Stomach (tissue), 4 donors: ENCODE data around the gene ASCC2.

Source experiments
- EP300 ChIP-seq: sonication (generic); formaldehyde crosslinking; IDR thresholded peaks from one replicate; pipeline ENCODE4 v1.6.1; 2017; ENCODE audit warnings: antibody characterized with exemption
- POLR2AphosphoS5 ChIP-seq, 3 donors: sonication (generic); formaldehyde crosslinking; IDR thresholded peaks; one replicate each; pipeline ENCODE4 v1.6.1; 2016; ENCODE audit warnings: antibody characterized with exemption in 3 of 3
- TF ChIP-seq, protein P1 (sequence below), 7 experiments: fragments of 450-650 bp in 4 of 7; fragments of 200-600 bp in 3 of 7; sonication (generic) in 3 of 7; IDR thresholded peaks; one replicate each; pipeline ENCODE4 v1.5.1; 2016 to 2019; ENCODE audit warnings: antibody characterized with exemption in 7 of 7, control low read depth in 2 of 7, mild to moderate bottlenecking in 1 of 7

DNA sequence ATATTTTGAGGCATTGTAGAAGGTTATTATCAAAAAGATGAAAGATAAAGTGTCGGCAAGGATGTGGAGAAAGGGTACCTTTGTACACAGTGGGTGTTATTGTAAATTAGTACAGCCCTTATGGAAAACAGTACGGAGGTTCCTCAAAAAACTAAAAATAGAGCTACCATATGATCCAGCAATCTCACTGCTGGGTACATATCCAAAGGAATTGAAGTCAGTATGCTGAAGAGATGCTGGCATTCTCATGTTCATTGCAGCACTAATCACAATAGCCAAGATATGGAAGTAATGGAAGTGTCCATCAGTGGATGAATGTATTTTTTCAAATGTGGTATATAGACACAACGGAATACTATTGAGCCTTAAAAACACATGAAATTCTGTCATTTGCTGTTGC, 29.8 kb upstream of the ASCC2 start:
- TF ChIP-seq, protein P1, sequence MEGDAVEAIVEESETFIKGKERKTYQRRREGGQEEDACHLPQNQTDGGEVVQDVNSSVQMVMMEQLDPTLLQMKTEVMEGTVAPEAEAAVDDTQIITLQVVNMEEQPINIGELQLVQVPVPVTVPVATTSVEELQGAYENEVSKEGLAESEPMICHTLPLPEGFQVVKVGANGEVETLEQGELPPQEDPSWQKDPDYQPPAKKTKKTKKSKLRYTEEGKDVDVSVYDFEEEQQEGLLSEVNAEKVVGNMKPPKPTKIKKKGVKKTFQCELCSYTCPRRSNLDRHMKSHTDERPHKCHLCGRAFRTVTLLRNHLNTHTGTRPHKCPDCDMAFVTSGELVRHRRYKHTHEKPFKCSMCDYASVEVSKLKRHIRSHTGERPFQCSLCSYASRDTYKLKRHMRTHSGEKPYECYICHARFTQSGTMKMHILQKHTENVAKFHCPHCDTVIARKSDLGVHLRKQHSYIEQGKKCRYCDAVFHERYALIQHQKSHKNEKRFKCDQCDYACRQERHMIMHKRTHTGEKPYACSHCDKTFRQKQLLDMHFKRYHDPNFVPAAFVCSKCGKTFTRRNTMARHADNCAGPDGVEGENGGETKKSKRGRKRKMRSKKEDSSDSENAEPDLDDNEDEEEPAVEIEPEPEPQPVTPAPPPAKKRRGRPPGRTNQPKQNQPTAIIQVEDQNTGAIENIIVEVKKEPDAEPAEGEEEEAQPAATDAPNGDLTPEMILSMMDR (IDR thresholded peaks at IDR 0.05), result no peak
- TF ChIP-seq EP300 (no peak), POLR2AphosphoS5 (IDR thresholded peaks at IDR 0.05) (no peak)
